ENCODE results near the gene SLC6A3.

Gene SLC6A3

GRCh38 chr5:1445313-1445688, at the start of gene SLC6A3:
Gene SLC6A3, minus strand, starts transcription at chr5:1445440. Its CDS starts 2,243 bp downstream, at chr5:1443197.
- no peak for DNase-seq

- no peak for DNase-seq
Observed at GRCh38 chr5:1493941-1494340, 48.7 kb upstream of the SLC6A3 start.

DNA sequence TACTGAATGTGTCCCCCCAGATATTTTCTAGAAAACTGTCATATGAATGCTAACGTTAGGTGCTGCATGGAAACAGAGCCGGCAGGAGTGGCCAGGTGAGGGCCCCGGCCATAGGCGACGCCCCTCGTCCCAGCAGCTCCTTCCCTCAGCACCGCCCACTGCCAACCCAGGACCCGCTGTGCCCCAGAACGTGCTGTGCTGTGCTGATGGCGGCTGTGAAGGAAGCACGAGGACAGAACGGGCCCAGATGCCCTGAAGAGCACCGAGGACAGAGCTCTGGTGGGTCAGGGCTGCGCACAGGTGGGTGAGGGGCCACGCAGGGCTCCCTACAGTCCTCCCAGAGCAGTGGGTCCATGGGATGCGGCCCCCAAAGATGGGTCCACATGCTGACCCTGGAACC, 48.2 kb upstream of the SLC6A3 start:
- no peak for DNase-seq

GRCh38 chr5:1492757-1493156, 47.5 kb upstream of the SLC6A3 start:
- no peak for DNase-seq

- DNase-seq: no peak
Observed at GRCh38 chr5:1490376-1490775, 45.1 kb upstream of the SLC6A3 start.

- no peak for DNase-seq
Observed at GRCh38 chr5:1489754-1490153, 44.5 kb upstream of the SLC6A3 start.

- DNase-seq: no peak
Observed at GRCh38 chr5:1488882-1489680, 43.8 kb upstream of the SLC6A3 start.

- DNase-seq: no peak
Observed at GRCh38 chr5:1487079-1487764, 42.0 kb upstream of the SLC6A3 start.

DNA sequence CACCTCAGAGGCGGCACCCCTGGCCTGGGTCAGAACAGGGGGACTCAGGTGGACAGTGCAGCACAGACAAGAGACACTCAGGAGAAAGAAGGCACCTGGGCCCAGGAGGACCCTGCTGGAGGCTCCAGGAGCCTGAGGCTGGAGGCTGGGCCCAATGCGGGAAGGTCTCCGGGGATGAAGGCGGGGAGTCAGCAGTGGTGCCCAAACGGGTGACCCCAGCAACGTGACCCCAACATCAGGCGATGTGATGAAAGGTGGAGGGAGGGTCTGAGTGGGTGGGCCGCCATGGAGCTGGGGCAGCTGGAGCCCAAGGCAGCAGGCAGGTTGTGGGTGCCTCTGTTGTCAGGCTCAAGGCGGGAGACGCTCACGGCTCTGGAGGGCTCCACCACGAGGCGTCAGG, 41.0 kb upstream of the SLC6A3 start:
- no peak for DNase-seq

- no peak for DNase-seq
Observed at GRCh38 chr5:1485579-1486118, 40.4 kb upstream of the SLC6A3 start.

DNA sequence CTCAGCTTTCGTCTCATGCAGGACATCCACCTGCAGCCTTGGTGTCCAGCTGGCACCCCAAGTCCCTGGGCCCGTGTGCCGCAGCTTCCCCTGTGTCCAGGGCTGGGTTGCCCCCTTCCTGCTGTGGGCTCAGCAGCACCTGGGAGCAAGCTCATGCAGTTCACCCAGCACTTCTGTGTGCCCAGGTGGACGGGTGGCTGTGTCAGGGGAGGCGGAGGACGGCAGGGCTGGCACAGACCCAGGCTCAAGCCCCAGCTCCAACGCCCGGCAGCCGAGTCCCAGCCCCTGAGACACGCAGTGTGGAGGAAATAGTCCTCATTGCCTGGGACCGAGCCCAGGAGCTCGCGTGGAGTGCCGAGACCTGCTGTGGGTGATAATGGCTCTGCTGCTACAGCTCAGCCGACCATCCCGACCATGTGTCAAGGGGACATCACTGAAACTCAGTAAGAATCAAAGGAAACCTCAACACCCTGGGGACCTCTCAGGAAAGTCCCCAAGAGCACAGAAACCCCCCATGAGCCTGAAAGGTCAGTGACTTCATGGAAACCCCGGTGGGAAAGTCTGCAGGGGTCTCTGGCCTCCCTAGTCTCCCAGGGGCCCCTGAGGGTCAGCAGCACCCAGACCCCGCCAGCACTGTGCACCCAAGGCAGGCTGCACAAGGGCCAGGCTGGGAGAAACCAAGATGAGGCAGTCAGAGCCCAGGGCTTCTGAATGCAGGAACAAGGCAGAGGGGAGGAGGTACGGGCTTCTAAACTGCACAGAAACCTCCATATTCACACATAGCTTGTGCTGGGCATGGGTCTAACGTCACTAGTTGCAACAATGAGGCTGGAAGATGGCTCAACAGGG, 39.7 kb upstream of the SLC6A3 start:
- DNase-seq: no peak

DNA sequence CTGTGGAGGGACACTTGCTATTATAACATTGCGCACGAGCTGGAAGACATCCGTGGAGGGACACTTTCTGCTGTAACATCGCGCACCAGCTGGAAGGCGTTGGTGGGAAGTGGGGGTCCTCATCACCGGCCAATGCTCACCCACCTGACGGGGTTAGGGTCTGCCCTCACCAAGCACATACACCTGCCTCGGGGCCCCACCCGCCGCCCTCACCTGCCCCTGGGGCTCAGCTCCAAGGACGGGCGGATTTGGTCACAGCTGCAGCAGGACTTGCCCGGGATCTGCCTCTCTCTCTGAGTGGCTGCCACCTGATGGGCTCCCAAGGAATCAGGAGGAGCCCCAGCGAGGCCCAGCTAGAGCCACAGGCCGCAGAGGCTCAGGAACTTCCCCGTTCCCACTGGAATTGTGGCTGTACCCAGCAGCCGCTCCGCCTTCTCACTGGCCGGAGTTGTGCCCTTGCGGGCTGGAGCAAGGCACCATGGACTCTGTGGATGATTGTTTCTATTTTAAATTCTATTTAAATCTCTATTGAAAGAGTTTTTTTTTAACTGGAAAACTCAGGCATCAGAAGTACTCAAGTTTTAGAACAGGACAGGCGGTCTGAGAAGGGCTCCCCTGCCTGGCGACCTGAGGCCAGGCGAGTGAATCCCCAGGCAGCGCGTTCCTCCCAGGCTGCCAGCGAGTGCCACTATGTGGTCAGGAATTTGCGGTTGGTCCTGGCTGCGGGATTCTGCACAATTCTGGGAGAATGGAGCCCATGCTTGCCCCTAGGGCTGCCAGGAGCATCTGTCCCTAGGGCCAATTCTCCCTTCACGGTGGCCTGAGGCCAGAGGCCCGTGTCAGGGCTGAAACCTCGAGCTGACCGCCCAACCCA, 38.9 kb upstream of the SLC6A3 start:
- no peak for DNase-seq

- DNase-seq: no peak
Observed at GRCh38 chr5:1483064-1483463, 37.8 kb upstream of the SLC6A3 start.

- DNase-seq: no peak
Observed at GRCh38 chr5:1481959-1482331, 36.7 kb upstream of the SLC6A3 start.

DNA sequence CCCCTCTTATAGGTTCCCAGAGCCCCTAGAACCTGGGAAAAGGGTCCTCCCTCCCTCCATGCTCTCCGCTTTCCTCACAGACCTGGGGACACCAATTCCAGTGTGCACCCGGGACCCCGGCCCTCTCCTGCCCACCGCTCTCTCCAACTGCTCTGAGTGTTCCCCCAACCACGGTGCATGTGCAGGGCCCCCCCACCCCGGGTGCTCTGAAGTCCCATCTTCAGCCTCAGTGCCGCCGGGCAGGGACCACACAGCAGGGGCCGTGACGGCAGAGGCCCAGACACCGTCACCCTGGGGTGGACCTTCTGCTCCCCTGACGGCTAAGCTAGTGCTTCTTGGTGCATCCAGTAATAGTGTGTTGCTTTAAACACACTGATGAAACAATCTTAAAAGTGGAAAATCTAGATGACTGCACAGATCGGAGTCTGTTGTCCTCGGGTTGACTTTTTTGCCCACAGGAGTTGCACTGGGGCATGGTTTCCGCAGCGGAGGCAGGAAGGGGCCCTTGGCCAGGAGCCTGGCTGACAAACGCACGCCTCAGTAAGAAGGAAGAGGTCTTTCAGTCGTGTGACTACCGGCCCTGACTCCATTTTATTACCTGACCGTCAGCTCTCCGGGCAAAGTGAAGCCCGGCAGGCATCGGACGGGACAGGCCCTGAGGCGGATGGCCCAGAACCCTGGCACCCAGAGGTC, 36.2 kb upstream of the SLC6A3 start:
- DNase-seq: no peak

GRCh38 chr5:1480806-1481205, 35.6 kb upstream of the SLC6A3 start:
- DNase-seq: no peak

- DNase-seq: no peak
Observed at GRCh38 chr5:1480217-1480616, 35.0 kb upstream of the SLC6A3 start.

DNA sequence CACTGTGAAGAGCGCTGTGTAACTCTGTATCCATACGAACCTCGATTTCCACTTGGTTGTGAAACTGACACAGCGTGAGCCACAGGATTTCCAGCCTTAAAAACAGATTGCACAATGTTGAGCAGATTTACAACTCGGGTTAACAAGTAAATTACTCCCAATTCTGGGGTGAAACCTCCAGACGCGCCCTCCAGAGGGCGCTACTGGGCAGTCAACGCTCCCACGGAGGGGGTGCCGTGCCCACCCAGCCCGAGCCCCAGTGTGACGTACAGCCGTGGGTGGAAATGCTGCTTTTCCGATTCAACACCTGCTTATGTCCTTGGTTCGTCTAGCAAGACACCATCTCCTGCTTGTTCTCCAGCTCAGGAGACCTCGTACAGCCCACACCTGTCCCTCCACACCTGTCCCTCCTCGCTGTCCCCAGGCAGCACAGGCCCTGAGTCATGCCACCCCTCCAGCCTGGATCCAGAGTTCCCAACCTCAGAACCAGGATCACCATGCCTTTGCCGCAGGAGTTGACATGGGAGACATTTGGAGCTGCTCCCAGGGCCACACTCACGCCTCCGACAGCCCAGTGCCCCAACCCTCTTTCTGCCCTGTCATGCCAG, 34.4 kb upstream of the SLC6A3 start:
- no peak for DNase-seq

- DNase-seq: no peak
Observed at GRCh38 chr5:1479066-1479465, 33.8 kb upstream of the SLC6A3 start.

- no peak for DNase-seq
Observed at GRCh38 chr5:1478271-1479035, 33.2 kb upstream of the SLC6A3 start.
